B cell (primary cell): Measurements from ENCODE around the gene ACIN1.

Experiments used
- EZH2 ChIP-seq: IDR thresholded peaks from 2 replicates; pipeline ENCODE4 v1.6.1; 2012; ENCODE audit warnings: borderline replicate concordance, low read depth, mild to moderate bottlenecking, moderate library complexity, low read length; ENCODE audit not compliant: insufficient read depth, poor library complexity, severe bottlenecking
- TF ChIP-seq, protein P1 (sequence below): fragments of 200-600 bp; IDR thresholded peaks from one replicate; pipeline ENCODE4 v1.8.0; 2022; ENCODE audit warnings: antibody characterized with exemption, mild to moderate bottlenecking

DNA sequence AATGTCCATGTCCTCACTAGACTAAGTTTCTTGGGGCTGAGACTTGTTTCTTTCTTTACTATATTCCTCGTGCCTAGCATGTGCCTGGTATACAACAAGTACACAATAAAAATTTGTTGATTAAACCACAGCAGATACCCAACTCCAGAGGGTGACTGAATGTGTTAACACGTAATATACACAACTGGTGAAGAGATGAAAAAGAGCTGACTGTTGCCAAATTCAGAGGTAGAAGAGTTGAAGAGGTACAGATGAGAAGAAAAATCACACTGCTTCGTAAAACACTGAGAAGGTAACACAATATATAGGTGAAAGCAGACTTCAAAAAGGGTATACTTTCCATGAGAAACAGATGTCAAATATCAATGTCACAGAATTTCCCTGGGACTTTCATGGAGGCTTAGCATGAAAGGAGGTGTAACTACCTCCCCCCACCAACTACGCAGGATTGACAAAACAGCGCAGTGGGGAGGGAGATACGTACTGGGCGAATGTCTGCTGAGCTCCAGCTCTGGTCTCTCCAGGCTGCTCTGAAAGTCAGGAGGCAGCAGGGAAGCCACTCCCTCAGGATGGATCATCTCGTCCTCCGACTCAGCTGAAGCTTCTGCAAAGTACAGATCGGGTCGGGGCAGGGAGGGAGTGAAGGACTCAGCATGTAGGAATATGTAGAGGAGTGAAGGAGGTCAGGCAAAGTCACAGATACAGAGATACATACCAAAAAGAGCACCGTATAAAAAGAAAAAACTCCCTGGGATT is 5.3 kb downstream of the ACIN1 start:
- TF ChIP-seq, protein P1, sequence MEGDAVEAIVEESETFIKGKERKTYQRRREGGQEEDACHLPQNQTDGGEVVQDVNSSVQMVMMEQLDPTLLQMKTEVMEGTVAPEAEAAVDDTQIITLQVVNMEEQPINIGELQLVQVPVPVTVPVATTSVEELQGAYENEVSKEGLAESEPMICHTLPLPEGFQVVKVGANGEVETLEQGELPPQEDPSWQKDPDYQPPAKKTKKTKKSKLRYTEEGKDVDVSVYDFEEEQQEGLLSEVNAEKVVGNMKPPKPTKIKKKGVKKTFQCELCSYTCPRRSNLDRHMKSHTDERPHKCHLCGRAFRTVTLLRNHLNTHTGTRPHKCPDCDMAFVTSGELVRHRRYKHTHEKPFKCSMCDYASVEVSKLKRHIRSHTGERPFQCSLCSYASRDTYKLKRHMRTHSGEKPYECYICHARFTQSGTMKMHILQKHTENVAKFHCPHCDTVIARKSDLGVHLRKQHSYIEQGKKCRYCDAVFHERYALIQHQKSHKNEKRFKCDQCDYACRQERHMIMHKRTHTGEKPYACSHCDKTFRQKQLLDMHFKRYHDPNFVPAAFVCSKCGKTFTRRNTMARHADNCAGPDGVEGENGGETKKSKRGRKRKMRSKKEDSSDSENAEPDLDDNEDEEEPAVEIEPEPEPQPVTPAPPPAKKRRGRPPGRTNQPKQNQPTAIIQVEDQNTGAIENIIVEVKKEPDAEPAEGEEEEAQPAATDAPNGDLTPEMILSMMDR, result no peak
- TF ChIP-seq EZH2, result no peak
